Measurements from ENCODE around the gene PARP9. TPM values are rescaled to one million over a fixed set of nuclear protein-coding genes. Genes with fewer than 3 reads are reported as not detected.

PARP9 gene
- total and polyA plus RNA-seq, 2 of the 13 experiments (the other 11 are each of a cell fraction or from before 2014, with no cell fraction given), result 6.5 to 10.6 TPM

DNA sequence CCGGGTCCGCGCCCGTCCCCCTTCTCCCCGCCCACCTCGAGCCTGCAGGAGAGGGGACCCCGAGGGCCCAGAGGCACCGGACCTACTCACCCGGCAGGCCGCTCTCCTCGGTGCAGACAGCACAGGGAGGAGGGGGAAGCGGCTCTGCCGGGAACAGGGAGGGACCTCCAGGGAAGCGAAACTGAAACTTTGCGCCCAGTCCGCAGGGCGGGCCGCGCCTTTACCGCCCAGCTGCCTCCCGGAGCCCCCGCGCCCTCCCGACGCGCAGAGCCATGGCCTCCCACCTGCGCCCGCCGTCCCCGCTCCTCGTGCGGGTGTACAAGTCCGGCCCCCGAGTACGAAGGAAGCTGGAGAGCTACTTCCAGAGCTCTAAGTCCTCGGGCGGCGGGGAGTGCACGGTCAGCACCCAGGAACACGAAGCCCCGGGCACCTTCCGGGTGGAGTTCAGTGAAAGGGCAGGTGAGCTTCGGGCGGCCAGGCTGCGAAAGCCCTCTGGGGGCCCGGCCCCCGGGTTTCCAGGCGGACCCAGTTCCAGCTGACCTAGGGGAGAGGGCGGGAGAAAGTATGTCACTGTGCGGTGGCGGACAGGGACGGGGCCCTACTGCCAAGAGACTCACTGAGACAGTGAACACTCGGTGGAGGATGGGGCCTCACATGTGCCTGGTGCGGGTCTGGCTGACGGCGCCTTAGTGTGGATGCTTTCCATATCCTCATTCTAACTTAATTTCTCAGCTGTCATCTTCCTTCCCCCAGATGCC lies at the start of gene PARP9, which contains the start of gene DTX3L (continued):
- TF ChIP-seq, protein P1, sequence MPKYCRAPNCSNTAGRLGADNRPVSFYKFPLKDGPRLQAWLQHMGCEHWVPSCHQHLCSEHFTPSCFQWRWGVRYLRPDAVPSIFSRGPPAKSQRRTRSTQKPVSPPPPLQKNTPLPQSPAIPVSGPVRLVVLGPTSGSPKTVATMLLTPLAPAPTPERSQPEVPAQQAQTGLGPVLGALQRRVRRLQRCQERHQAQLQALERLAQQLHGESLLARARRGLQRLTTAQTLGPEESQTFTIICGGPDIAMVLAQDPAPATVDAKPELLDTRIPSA (CRISPR knock-in tag; IDR thresholded peaks at IDR 0.05; ENCODE audit: borderline replicate concordance), result 0 out of 2 replicates have a peak, but pooled peaks have one; percentile 64
- TF ChIP-seq CHD2 (IDR thresholded peaks at IDR 0.05; ENCODE audit: low read depth, low read length), result no peak; the same call in 1 of the 2 replicates
- TF ChIP-seq, protein P2, sequence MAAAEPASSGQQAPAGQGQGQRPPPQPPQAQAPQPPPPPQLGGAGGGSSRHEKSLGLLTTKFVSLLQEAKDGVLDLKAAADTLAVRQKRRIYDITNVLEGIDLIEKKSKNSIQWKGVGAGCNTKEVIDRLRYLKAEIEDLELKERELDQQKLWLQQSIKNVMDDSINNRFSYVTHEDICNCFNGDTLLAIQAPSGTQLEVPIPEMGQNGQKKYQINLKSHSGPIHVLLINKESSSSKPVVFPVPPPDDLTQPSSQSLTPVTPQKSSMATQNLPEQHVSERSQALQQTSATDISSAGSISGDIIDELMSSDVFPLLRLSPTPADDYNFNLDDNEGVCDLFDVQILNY (CRISPR knock-in tag; conservative IDR thresholded peaks at IDR 0.05), result peak; percentile 39; the same call in 1 of the 2 replicates
- no peak for TF ChIP-seq KDM6A (CRISPR knock-in tag; IDR thresholded peaks at IDR 0.05; ENCODE audit: low read depth)
- TF ChIP-seq, protein P3, sequence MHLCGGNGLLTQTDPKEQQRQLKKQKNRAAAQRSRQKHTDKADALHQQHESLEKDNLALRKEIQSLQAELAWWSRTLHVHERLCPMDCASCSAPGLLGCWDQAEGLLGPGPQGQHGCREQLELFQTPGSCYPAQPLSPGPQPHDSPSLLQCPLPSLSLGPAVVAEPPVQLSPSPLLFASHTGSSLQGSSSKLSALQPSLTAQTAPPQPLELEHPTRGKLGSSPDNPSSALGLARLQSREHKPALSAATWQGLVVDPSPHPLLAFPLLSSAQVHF (CRISPR knock-in tag; IDR thresholded peaks at IDR 0.05), result 0 out of 2 replicates have a peak, but pooled peaks have one; percentile 44
- TF ChIP-seq HOXA7 (CRISPR knock-in tag; IDR thresholded peaks at IDR 0.05), result no peak
- TF ChIP-seq FIP1L1 (IDR thresholded peaks at IDR 0.05; ENCODE audit: borderline replicate concordance, insufficient read depth, low read depth, low read length), result no peak
- TF ChIP-seq NAIF1 (CRISPR knock-in tag; IDR thresholded peaks at IDR 0.05; ENCODE audit: borderline replicate concordance), result peak; percentile 8; the same call in 1 of the 2 replicates
- peak; percentile 91 for TF ChIP-seq ZNF543 (CRISPR knock-in tag; IDR thresholded peaks at IDR 0.05)
- TF ChIP-seq ZMYM2 (CRISPR knock-in tag; IDR thresholded peaks at IDR 0.05), result 0 out of 2 replicates have a peak, but pooled peaks have one; percentile 42
- TF ChIP-seq ZNF326 (CRISPR knock-in tag; IDR thresholded peaks at IDR 0.05; ENCODE audit: borderline replicate concordance), result no peak
- peak; percentile 77; the same call in 1 of the 2 replicates for TF ChIP-seq RNF2 (conservative IDR thresholded peaks at IDR 0.05; ENCODE audit: low read depth)
- TF ChIP-seq SP4 (CRISPR knock-in tag; IDR thresholded peaks at IDR 0.05), result no peak; the same call in 1 of the 2 replicates
- TF ChIP-seq, protein P4, sequence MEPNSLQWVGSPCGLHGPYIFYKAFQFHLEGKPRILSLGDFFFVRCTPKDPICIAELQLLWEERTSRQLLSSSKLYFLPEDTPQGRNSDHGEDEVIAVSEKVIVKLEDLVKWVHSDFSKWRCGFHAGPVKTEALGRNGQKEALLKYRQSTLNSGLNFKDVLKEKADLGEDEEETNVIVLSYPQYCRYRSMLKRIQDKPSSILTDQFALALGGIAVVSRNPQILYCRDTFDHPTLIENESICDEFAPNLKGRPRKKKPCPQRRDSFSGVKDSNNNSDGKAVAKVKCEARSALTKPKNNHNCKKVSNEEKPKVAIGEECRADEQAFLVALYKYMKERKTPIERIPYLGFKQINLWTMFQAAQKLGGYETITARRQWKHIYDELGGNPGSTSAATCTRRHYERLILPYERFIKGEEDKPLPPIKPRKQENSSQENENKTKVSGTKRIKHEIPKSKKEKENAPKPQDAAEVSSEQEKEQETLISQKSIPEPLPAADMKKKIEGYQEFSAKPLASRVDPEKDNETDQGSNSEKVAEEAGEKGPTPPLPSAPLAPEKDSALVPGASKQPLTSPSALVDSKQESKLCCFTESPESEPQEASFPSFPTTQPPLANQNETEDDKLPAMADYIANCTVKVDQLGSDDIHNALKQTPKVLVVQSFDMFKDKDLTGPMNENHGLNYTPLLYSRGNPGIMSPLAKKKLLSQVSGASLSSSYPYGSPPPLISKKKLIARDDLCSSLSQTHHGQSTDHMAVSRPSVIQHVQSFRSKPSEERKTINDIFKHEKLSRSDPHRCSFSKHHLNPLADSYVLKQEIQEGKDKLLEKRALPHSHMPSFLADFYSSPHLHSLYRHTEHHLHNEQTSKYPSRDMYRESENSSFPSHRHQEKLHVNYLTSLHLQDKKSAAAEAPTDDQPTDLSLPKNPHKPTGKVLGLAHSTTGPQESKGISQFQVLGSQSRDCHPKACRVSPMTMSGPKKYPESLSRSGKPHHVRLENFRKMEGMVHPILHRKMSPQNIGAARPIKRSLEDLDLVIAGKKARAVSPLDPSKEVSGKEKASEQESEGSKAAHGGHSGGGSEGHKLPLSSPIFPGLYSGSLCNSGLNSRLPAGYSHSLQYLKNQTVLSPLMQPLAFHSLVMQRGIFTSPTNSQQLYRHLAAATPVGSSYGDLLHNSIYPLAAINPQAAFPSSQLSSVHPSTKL (CRISPR knock-in tag; IDR thresholded peaks at IDR 0.05), result peak; percentile 78
- no peak for TF ChIP-seq FOXM1 (CRISPR knock-in tag; IDR thresholded peaks at IDR 0.05)
- no peak for TF ChIP-seq SOX5 (CRISPR knock-in tag; IDR thresholded peaks at IDR 0.05; ENCODE audit: borderline replicate concordance)
- TF ChIP-seq NRL (CRISPR knock-in tag; IDR thresholded peaks at IDR 0.05; ENCODE audit: borderline replicate concordance), result peak; percentile 85
- no peak for TF ChIP-seq ZNF451 (CRISPR knock-in tag; IDR thresholded peaks at IDR 0.05)
- TF ChIP-seq TEAD3 (CRISPR knock-in tag; optimal IDR thresholded peaks at IDR 0.05; ENCODE audit: borderline replicate concordance), result no peak
- peak; percentile 54 for TF ChIP-seq SKI (IDR thresholded peaks at IDR 0.05; ENCODE audit: partially characterized antibody)
- peak; percentile 55; the same call in 1 of the 2 replicates for TF ChIP-seq ZNF558 (CRISPR knock-in tag; IDR thresholded peaks at IDR 0.05; ENCODE audit: borderline replicate concordance)
- TF ChIP-seq JARID2 (CRISPR knock-in tag; IDR thresholded peaks at IDR 0.05; ENCODE audit: insufficient replicate concordance), result no peak
- TF ChIP-seq JUN (CRISPR knock-in tag; IDR thresholded peaks at IDR 0.05), result 0 out of 2 replicates have a peak, but pooled peaks have one; percentile 49
- TF ChIP-seq ZNF556 (CRISPR knock-in tag; IDR thresholded peaks at IDR 0.05; ENCODE audit: borderline replicate concordance), result 0 out of 2 replicates have a peak, but pooled peaks have one; percentile 35
- TF ChIP-seq ZNF30 (CRISPR knock-in tag; IDR thresholded peaks at IDR 0.05), result no peak
